NCI-H526 treated with DMSO at 0.1 percent for 48 hours (cell line): ENCODE results near the gene FGD5.

Experiments
- DNase-seq: peaks from one replicate; lab custom pipeline; 2025; lab: John Stamatoyannopoulos, UW

FGD5 gene

GRCh38 chr3:14875411-14876175 lies 56.8 kb downstream of the FGD5 start:
- DNase-seq, result no peak

- DNase-seq, result peak; percentile 26
These were observed 58.2 kb downstream of the FGD5 start for GRCh38 chr3:14876921-14877333.

GRCh38 chr3:14877469-14877868 lies 58.7 kb downstream of the FGD5 start:
- DNase-seq, result no peak

GRCh38 chr3:14879211-14879874 lies 60.6 kb downstream of the FGD5 start:
- no peak for DNase-seq

GRCh38 chr3:14880447-14881106 lies 61.8 kb downstream of the FGD5 start:
- DNase-seq, result no peak

GRCh38 chr3:14883226-14883625 lies 64.5 kb downstream of the FGD5 start:
- no peak for DNase-seq

- DNase-seq, result no peak
These were observed 65.9 kb downstream of the FGD5 start for GRCh38 chr3:14884665-14885064.

GRCh38 chr3:14885307-14885706 lies 66.5 kb downstream of the FGD5 start:
- no peak for DNase-seq

GRCh38 chr3:14886101-14886500 lies 67.3 kb downstream of the FGD5 start:
- DNase-seq, result no peak

- no peak for DNase-seq
These were observed 70.4 kb downstream of the FGD5 start for GRCh38 chr3:14889205-14889604.

GRCh38 chr3:14889943-14890342 lies 71.2 kb downstream of the FGD5 start:
- DNase-seq, result no peak

- no peak for DNase-seq
These were observed 71.7 kb downstream of the FGD5 start for GRCh38 chr3:14890476-14890875.

- no peak for DNase-seq
These were observed 72.7 kb downstream of the FGD5 start for GRCh38 chr3:14891135-14892132.

- no peak for DNase-seq
These were observed 73.5 kb downstream of the FGD5 start for GRCh38 chr3:14892226-14892625.

- no peak for DNase-seq
These were observed 75.3 kb downstream of the FGD5 start for GRCh38 chr3:14894085-14894484.

GRCh38 chr3:14897266-14897665 lies 78.5 kb downstream of the FGD5 start:
- no peak for DNase-seq

GRCh38 chr3:14898929-14899328 lies 80.2 kb downstream of the FGD5 start:
- DNase-seq, result no peak

GRCh38 chr3:14899993-14900618 lies 81.3 kb downstream of the FGD5 start:
- no peak for DNase-seq

- DNase-seq, result no peak
These were observed 82.4 kb downstream of the FGD5 start for GRCh38 chr3:14900881-14901873.

GRCh38 chr3:14902719-14903118 lies 84.0 kb downstream of the FGD5 start:
- no peak for DNase-seq
